ENCODE results near the gene INCA1.

Gene INCA1

GRCh38 chr17:4972752-4973151 lies 24.6 kb downstream of the INCA1 start:
- no peak for DNase-seq
- Mint-ChIP-seq H3K4me1 (peaks cover 15% of the 10 kb centered on the region), H3K27me3 (ENCODE audit: low read depth, poor library complexity) (peaks cover 10% of the 10 kb centered on the region), H3K27ac (peak overlapping the region; percentile 57), H3K36me3 (ENCODE audit: low read depth) (peaks cover 34% of the 10 kb centered on the region), H3K9me3 (no peaks in the 10 kb centered on the region), H3K4me3 (peak overlapping the region; percentile 16)
- TF ChIP-seq CTCF (IDR thresholded peaks at IDR 0.05), result no peak

GRCh38 chr17:4972322-4972721 lies 25.0 kb downstream of the INCA1 start:
- H3K9me3 Mint-ChIP-seq, result no peaks in the 10 kb centered on the region
- H3K36me3 Mint-ChIP-seq (ENCODE audit: low read depth), result peaks cover 31% of the 10 kb centered on the region
- peaks cover 15% of the 10 kb centered on the region for H3K4me1 Mint-ChIP-seq
- H3K4me3 Mint-ChIP-seq, result peak overlapping the region; percentile 16
- TF ChIP-seq CTCF (IDR thresholded peaks at IDR 0.05), result no peak
- H3K27ac Mint-ChIP-seq, result peak overlapping the region; percentile 57
- H3K27me3 Mint-ChIP-seq (ENCODE audit: low read depth, poor library complexity), result peaks cover 10% of the 10 kb centered on the region
- no peak for DNase-seq

- Mint-ChIP-seq H3K27ac (no peak overlapping the region), H3K27me3 (ENCODE audit: low read depth, poor library complexity) (peaks cover 10% of the 10 kb centered on the region), H3K4me1 (peaks cover 15% of the 10 kb centered on the region), H3K4me3 (no peak overlapping the region), H3K36me3 (ENCODE audit: low read depth) (peaks cover 31% of the 10 kb centered on the region), H3K9me3 (no peaks in the 10 kb centered on the region)
- no peak for DNase-seq
- no peak for TF ChIP-seq CTCF (IDR thresholded peaks at IDR 0.05)
These were observed 25.5 kb downstream of the INCA1 start for GRCh38 chr17:4971826-4972225.

- no peak for TF ChIP-seq CTCF (IDR thresholded peaks at IDR 0.05)
- Mint-ChIP-seq H3K4me3 (peak overlapping the region; percentile 60), H3K27me3 (ENCODE audit: low read depth, poor library complexity) (peaks cover 8% of the 10 kb centered on the region), H3K27ac (no peak overlapping the region), H3K4me1 (peaks cover 27% of the 10 kb centered on the region), H3K36me3 (ENCODE audit: low read depth) (peaks cover 38% of the 10 kb centered on the region), H3K9me3 (peaks cover 11% of the 10 kb centered on the region)
- no peak for DNase-seq
These were observed 27.0 kb downstream of the INCA1 start for GRCh38 chr17:4970273-4970672.

- no peak overlapping the region for H3K27ac Mint-ChIP-seq
- H3K4me3 Mint-ChIP-seq, result no peak overlapping the region
- peaks cover 14% of the 10 kb centered on the region for H3K9me3 Mint-ChIP-seq
- peaks cover 41% of the 10 kb centered on the region for H3K36me3 Mint-ChIP-seq (ENCODE audit: low read depth)
- H3K27me3 Mint-ChIP-seq (ENCODE audit: low read depth, poor library complexity), result peaks cover 8% of the 10 kb centered on the region
- peaks cover 29% of the 10 kb centered on the region for H3K4me1 Mint-ChIP-seq
- no peak for TF ChIP-seq CTCF (IDR thresholded peaks at IDR 0.05)
- no peak for DNase-seq
These were observed 27.7 kb downstream of the INCA1 start for GRCh38 chr17:4969551-4970173.

- H3K9me3 Mint-ChIP-seq, result peaks cover 14% of the 10 kb centered on the region
- peaks cover 29% of the 10 kb centered on the region for H3K4me1 Mint-ChIP-seq
- H3K4me3 Mint-ChIP-seq, result no peak overlapping the region
- H3K27me3 Mint-ChIP-seq (ENCODE audit: low read depth, poor library complexity), result peaks cover 8% of the 10 kb centered on the region
- peak; percentile 28 for DNase-seq
- no peak overlapping the region for H3K27ac Mint-ChIP-seq
- H3K36me3 Mint-ChIP-seq (ENCODE audit: low read depth), result peaks cover 46% of the 10 kb centered on the region
- no peak for TF ChIP-seq CTCF (IDR thresholded peaks at IDR 0.05)
These were observed 28.2 kb downstream of the INCA1 start for GRCh38 chr17:4969047-4969550.
